Activated T-helper 1 cell treated with Interleukin-2 at 50 U/mL for 16 hours (primary cell): ENCODE results near the gene TM4SF20.

ENCODE experiments used
- DNase-seq: peaks from one replicate; pipeline ENCODE4 v3.0.0-alpha.2; 2020; ENCODE audit warnings: low read depth

TM4SF20 gene, protein sequence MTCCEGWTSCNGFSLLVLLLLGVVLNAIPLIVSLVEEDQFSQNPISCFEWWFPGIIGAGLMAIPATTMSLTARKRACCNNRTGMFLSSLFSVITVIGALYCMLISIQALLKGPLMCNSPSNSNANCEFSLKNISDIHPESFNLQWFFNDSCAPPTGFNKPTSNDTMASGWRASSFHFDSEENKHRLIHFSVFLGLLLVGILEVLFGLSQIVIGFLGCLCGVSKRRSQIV

GRCh38 chr2:227379095-227379494 is at the start of gene TM4SF20:
Gene TM4SF20, minus strand, starts transcription at chr2:227379306. Its CDS starts 38 bp downstream, at chr2:227379268.
- no peak for DNase-seq

DNA sequence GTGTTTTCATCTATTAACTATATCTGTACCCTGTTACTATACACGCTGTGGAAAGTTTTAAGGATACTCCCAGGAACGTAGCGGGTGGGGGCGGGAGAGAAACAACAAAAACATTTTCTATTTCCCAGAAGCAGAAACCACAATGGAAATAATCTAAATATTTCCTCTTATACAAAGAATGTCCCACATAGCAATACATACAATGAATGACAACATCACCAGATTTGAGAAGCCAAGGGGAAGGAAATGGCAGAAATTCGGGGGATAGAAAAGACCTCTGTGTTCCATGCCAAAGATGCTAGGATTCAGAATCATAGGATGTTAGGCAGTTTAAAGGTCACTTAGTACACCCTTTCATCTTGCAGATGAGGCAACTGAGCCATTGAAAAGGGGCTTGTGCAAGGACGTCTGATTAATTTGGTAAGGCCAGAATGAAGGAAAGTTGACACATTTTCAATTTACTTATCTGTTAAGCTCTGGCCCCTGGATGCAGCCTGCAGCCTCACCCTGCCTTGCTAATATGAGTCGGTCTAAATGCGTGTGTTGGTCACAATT is 49.7 kb upstream of the TM4SF20 start:
- no peak for DNase-seq

- DNase-seq, result no peak
Measured at GRCh38 chr2:227423656-227424499, 44.8 kb upstream of the TM4SF20 start.

DNA sequence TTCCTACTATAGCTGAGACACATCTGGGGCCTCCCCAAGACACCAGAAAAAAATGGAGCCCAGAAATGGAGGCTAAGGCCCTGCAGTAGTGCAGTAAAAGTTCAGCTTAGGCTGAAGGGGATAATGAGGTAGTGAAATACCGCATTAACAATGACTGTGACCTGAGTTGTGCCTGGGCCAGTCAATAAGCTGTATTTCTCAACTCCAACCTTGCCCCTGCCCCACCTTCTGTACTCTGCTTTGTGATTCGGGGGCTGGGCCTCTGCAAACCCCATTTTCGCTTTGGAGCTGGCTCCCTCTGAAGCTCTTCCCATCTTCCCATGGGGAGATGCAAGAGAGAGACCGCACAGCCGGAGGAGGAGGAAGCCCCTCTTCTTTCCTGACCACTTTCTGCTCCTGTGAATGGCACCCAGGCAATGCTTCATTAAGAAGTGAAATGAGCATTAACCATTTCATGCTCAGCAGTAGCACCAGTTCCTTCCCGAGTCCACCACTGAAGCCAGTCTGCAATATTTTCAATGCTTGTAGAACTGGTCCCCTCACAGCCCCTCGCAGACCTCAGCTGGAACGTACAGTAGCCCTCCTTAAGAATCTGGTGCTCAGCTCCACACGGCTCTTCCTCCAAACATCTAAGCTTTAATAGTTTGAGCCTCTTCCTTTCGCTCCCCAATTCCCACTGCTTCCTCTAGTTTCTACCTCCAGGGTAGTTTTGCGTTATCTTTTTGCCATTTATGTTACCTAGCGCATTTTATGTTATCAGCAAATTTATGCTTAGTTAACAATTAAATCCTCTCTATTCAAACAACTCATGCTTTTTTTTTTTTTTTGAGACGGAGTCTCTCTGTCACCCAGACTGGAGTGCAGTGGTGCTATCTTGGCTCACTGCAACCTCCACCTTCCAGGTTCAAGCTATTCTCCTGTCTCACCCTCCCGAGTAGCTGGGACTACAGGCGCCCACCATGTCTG is 41.3 kb upstream of the TM4SF20 start:
- DNase-seq, result no peak

DNA sequence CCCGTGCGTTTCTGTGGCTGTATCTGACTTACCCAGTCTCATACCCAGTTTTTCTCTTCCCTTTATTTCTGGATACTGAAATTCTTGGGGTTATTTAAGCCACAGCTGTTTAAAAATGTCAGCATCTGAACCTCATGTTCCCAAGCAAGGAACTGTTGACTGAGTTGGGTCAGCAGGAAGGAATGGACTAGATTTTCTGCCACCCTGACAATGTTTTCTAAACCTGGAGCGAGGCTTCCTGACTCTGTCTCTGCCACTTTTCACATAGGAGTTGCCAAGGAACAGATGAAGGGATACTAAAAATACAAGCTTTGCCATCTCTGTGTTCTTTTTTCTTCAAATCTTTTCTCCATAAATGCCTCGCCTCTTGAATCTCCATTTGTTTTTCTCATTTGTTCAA is 37.6 kb upstream of the TM4SF20 start:
- DNase-seq, result no peak

DNA sequence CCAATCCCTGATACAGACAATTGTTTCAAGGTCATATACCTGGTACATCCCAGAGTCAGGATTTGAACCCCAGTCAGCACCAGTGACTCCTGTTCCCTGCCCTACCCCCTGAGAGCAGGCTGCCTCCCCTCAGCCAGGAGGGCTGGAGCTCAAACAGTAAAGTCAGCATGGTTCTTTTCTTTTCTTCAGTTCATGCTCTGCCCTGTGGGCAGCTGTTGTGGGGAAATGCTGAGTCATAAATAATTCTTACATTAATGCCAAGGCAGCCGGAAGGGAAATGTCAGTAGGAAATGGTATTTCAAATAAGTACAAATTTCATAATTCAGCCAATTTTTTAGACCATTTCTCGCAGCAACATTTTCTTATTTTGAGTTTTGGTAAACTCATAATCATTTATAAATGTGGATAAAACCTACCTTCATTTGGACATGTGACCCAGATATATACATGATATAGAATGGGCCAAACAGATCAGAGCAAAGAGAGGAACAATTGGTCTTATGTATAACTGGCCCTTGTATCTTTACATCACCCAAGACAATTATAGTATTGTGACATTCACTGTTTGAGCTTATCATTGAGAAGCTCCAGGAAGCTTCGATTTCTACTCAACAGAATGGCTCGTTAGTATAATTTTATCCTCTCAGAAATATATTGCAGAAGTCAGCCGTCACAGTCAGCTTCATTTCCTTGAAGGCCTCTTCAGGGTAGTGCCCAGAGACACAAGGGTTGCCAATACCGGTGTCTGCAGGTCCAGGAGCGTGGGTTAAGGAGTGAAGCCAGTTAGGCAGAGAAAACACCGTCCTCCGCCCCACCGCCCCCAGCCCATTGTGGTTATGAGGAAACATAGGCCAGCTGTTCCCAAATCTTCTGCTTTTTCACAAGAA is 36.7 kb upstream of the TM4SF20 start:
- no peak for DNase-seq

- no peak for DNase-seq
Measured at GRCh38 chr2:227414846-227415245, 35.7 kb upstream of the TM4SF20 start.

GRCh38 chr2:227413371-227413770 is 34.3 kb upstream of the TM4SF20 start:
- no peak for DNase-seq

DNA sequence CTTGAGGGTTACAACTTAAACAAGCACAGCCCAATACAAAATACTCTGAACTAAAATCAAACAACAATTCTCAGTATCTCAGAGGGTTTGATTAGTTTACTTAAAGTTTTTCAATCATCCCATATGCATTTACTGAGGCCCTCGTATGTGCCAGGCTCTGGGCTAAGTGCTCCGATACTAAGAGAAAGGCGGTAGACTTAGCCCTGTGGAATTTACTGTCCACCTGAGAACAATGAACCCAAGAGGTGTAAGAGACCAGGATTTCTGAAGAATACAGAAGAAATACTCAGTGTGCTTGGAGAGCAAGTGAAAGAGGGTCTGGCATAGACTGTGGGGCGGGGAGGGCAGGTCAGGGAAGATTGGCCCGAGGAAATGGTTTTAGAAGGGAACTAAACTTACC is 33.8 kb upstream of the TM4SF20 start:
- no peak for DNase-seq

DNA sequence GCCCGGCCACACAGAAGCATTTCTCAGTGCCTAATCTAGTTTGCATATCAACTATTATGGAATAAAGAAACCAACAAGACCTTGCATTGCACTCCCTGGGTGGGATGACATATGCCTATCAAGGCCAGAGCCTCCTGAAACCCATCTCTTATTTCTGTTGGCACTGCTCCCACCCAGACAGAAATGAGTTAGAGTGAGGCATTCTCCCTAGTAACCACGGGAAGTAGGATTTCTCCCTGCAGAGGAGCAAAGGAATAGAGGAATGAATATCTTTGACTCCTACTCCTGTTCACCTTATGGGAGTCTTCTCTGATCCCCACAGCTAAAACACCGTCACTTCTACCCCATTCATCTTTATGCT is 32.9 kb upstream of the TM4SF20 start:
- DNase-seq, result no peak

- DNase-seq, result no peak
Measured at GRCh38 chr2:227411320-227411989, 32.3 kb upstream of the TM4SF20 start.

DNA sequence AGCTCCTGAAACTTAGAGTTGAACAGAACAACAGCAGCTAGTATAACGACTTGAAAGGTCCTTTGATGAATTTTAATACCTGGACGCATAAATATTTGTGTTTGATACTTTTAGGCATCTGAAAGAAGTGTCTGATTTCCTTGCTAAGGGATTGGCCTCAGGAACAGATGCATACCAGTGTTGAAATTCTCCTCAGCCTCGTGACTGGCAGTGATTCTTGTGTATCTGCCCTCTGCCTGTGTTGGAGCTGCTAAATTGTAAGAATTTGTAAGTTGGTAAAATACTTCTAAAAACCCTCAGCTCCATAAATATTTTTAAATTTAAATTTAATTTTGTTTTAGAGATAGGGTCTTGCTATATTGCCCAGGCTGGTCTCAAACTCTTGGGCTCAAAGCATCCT is 31.1 kb upstream of the TM4SF20 start:
- DNase-seq, result no peak

DNA sequence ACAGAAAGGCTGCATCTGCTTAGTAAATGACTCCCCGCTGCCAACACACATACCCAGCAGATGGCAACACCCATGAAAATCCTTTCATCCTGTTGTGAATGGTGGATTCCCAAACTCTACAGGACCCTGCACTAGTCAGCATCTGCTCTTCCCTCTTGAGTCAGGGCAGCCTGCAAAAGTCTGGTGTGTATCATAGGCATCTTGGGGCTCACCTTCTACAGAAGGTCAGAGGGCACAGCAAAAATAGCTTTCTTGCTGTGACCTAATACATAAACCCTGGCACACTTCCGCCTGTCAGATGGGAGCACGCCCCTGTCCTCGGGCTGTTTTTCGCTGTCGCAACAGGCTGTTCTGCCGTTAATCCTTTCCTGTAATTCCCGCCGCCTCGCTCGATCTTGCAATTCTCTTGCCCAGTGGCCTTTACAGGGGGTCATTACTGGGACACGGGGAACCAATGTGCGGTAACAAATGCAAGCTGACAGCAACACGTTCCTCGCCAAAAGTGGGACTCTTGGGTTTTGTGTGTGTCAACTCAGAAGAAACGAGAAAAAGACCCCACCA is 28.6 kb upstream of the TM4SF20 start:
- DNase-seq, result no peak

DNA sequence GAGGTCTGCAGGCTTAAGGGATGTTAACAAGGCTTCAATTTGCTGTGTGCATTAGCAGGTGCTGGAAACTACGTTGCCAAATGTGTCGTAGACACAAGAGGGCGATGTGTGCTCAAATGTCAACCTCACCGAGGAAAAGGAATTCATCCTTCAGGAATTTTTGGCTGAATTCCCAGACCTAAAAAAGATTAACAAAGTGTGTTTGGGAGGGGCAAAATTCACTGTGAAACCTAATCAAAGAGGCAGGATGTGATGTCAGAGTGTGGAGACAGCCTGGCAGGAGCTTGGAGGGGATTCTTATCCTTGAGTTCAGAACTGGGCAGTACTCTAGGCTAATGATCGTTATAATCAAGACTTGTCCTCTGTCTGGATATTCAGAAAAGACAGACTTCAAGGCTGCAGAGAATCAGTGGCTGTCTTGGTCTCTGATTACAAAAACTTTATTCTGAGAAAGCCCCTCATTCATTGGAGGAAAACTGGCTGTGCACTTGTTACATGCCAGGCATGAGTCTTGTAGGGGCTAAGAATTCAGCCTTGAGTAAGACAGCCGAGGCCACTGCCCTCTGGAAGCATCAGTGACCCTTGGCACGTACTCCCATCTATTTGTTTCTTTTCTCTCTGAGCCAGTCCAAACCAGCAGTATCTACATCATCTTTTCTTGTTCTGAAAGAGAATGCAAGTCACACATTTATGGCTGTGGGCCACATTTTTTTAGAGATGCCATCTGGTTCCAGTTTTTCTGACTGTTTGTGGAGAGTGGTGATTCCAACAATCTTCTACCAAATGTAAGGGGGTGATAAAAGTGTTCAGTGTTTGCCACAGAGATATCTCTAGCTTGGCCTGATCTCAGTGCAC is 27.3 kb upstream of the TM4SF20 start:
- DNase-seq, result no peak

GRCh38 chr2:227404585-227405271 is 25.6 kb upstream of the TM4SF20 start:
- DNase-seq, result no peak

DNA sequence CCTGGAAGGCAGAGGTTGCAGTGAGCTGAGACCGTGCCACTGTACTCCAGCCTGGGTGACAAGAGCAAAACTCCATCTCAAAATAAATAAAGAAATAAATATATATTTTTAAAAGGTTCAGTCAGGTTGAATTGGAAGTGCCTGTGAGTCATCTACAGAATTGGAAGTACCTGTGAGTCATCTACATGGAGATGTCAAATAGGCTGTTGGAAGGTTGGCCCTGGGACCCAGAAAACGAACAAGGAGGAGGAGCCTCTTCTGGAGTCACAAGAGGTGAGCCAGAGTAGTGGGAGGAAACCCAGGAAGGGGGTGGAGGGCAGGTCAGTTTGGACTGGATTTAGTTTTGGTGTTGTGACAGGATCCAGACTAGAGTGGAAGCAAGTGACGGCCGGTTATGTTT is 23.9 kb upstream of the TM4SF20 start:
- DNase-seq, result no peak

GRCh38 chr2:227402321-227402720 is 23.2 kb upstream of the TM4SF20 start:
- no peak for DNase-seq

DNA sequence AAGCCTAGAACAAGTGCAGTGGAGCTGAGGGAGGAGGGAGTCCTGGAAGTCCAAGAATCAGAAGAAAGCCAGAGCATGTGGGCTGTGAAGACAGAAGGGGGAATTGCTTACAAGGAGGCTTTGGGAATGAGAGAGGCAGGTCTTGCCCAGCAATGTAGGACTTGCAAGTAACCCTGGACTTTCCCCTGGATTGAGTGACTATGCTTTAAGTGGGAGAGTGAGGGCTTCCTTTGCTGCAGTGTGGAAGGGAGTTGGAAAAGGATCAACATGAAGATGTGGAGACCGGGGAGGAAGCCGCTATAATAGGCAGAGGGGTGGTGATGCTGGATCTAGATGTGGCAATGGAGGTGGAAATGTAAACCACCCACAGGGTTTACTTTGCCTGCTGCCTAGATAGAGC is 22.4 kb upstream of the TM4SF20 start:
- no peak for DNase-seq
